HG03575 (cell line): ENCODE results near the gene TUBD1.
"Not testable (repeated sequence)": the region's sequence is repeated elsewhere in the genome, so short reads cannot be mapped to it uniquely, and the experiment has no call there.

Source experiments
- ATAC-seq: cut with Tn5 transposase; IDR thresholded peaks from one replicate; pipeline ENCODE4 v1.9.1; 2021; ENCODE audit not compliant: unreplicated experiment, insufficient number of reproducible peaks, low FRiP score; ENCODE audit errors: extremely low read depth

The TUBD1 gene, protein sequence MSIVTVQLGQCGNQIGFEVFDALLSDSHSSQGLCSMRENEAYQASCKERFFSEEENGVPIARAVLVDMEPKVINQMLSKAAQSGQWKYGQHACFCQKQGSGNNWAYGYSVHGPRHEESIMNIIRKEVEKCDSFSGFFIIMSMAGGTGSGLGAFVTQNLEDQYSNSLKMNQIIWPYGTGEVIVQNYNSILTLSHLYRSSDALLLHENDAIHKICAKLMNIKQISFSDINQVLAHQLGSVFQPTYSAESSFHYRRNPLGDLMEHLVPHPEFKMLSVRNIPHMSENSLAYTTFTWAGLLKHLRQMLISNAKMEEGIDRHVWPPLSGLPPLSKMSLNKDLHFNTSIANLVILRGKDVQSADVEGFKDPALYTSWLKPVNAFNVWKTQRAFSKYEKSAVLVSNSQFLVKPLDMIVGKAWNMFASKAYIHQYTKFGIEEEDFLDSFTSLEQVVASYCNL

DNA sequence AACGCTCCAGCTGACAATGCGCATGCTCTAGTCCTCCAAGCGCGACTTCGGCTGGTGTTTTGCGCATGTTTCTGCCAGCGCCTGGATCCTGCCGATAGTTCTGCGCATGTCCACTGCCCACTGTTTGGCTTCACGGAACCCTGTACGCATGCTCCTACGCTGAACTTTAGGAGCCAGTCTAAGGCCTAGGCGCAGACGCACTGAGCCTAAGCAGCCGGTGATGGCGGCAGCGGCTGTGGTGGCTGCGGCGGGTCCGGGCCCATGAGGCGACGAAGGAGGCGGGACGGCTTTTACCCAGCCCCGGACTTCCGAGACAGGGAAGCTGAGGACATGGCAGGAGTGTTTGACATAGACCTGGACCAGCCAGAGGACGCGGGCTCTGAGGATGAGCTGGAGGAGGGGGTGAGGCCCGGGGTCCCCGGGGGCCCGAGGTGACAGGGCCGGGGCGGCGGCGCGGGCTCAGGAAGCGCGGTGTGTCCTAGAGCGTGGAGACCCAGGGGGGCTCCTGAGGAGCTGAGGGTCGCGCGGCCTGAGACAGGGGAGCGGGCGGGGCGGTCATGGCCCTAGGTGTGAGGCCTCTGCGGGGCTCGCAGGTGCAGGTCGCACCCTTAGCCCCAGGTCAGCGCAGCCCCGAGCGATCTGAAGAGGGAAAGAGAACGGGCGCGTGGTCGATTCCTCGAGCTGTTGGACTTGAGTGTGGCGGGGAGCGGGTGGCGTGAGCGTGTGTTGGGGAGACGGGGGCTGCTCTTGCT, at the start of gene TUBD1, which contains the start of gene RPS6KB1:
Gene TUBD1 (minus strand): TSS at position 20 of the 752 bp plus-strand sequence. CDS start 1,941 bp downstream, outside the sequence.
Gene RPS6KB1 (plus strand): TSS at position 198 of the 752 bp plus-strand sequence. CDS start 64 bp downstream, at position 262.
- no peak for ATAC-seq

DNA sequence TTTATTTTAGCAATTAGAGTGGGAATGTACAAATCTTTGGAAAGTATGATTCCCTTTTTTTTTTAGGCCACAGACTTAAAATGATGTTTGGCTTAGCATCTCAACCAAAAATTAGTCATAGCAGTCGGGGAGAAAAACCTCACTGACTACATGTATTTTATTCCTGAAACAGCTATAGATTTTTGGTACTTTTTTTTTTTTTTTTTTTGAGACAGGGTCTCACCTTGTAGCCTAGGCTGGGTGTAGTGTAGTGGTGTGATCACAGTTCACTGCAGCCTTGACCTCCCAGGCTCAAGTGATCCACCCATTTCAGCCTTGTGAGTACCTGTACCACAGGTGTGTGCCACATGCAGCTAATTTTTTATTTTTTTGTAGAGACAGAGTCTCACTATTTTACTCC, 48.4 kb upstream of the TUBD1 start:
- no peak for ATAC-seq

DNA sequence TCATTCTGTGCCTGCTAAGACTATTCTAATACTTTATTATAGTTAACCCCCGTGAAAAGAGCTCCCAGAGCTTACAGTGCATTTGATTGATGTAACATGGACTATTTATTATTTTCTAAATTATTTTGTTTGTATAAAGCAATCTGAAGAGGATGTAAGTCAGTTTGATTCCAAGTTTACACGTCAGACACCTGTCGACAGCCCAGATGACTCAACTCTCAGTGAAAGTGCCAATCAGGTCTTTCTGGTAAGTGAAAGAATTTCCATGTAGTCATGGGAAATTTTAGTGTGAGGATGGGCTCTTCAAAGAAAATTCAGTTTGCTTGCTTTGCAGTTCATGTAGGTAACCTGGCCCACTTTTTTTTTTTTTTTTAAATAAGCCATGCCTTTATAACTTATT, 48.0 kb upstream of the TUBD1 start:
- not testable (repeated sequence) for ATAC-seq

DNA sequence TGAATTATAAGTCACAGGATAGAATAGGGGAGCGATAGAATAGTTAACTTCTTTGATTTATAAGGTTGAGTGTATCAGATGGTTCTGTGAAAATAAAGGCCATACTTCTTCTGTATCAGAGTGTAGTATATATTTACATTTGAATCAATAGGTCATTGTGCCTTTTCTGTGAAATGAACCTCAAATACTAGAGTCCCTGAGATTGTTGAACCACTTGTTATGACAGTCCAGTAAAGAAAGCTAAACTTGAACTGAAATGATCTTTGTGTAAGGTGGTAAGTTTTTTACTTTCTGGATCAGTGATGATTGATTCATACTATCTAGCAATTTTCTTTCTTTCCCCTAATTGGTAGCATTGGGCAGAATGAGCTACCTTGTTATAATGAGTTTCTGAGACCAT, 40.6 kb upstream of the TUBD1 start:
- not testable (repeated sequence) for ATAC-seq

DNA sequence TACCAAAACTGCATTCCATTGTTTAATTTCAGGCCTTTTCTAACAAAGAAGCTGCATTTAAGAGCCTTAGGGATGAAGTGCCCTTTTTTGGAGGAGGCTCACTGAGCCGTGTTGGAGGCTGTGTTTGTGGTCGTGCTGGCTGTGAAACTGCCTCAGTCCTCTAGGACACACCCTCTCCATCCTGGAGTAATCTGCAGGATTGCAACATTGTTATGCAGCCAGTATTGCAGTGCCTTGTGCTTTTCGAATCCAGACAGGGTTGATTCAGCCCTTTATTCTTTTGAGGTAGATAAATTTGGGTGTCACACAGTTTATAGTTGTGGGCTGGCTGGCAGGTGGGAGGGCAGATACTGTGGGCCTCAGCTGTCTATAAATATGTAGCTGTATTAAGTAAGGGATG, 38.0 kb upstream of the TUBD1 start:
- ATAC-seq, result not testable (repeated sequence)

DNA sequence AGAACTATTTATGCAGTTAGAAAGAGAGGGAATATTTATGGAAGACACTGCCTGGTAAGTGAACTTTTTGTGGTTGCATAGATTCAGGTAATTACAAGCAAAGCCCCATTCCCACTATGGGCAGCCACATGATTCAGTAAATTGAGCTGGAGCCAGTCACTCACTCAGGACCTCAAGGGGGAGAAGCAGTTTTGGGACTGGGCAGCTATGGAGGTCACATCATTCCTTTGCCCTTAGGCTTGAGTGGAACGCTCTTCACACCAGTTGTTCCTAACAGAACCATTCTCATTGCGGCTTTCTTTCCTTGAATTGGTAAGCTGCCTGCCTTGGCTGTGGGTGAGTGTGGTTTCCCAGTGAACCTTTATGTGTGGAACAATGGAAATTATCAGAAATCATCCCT, 37.4 kb upstream of the TUBD1 start:
- not testable (repeated sequence) for ATAC-seq

DNA sequence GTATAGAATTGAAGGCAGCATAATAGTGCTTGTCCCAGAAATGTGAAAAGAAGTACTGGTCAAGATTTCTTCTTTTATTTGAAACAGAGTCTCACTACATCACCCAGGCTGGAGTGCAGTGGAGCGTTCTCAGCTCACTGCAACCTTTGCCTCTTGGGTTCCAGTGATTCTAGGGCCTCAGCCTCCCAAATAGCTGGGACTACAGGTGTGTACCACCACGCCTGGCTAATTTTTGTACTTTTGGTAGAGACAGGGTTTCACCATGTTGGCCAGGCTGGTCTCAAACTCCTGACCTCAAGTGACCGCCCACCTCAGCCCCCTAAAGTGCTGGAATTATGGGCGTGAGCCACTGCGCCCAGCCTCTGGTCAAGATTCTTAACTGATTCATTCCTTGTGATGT, 27.9 kb upstream of the TUBD1 start:
- ATAC-seq, result not testable (repeated sequence)

DNA sequence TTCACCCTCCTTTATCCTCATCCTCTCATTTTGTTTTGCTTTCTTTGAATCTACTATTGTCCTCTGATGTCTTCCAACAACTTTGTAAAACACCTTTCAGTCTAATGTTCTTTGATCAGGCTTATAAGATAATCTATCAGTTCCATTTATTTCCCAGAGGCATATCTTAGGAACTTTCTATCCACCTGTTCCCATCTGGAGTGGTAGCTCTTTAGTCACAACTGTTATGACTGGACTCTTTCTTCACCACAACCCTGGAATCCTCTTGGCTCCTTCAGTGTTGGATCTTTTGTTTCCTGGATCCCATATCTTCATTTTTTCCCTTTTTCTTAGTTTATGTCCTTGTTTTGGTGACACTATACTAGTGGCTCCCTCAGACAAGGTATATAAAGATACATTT, 23.7 kb upstream of the TUBD1 start:
- no peak for ATAC-seq

DNA sequence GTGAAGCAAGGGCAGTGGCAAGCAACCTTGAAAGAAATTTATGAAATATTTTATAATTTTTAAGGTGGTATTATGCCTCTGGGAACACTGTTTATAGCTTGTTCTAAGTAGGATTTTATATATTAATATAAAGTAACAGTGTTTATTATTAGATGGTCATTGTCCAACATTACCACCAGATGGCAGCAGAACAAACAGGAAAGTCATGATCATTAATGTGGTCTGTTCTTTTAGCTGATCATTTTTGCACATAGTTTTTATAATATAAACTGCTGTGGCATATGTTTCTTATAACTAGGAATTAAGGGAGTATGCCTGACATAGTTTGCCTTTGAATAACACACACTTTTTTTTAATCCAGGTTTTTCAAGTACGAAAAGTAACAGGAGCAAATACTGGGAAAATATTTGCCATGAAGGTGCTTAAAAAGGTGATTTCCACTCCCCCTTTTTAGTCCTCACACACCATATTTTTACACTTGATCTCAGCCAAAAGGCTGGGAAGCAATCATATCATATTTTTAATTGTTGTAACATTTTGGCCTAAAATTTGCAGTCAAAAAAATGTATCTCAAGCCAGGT, 21.6 kb upstream of the TUBD1 start:
- ATAC-seq, result no peak

DNA sequence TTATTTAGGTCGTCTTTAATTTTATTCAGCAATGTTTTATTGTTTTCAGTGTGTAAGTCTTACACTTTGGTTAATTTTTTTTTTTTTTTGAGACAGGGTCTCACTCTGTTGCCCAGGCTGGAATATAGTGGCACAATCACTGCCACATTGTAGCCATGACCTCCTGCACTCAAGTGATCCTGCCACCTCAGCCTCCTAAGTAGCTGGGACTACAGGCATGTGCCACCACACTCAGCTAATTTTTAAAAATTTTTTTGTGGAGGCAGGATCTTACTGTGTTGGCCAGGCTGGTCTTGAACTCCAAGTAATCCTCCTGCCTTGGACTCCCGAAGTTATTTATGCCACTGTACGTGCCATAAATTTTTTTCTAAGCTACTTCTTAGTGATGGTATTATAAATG, 14.7 kb upstream of the TUBD1 start:
- ATAC-seq, result no peak

DNA sequence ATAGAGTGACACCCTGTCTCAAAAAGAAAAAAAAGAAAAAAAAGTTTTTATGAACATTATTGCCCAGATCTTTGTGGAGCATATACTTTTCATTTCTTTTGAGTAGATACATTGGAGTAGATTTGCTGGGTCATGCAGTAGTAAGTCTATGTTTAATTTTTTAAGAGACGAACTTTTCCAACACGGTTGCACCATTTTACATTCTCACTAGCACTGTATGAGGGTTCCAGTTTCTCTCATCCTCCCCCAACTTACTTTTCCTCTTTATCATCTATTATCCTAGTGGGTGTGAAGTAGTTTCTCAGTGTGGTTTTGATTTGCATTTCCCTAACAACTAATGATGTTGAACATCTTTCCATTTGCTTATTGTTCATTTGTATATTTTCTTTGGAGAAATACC, 10.7 kb upstream of the TUBD1 start:
- ATAC-seq, result no peak

DNA sequence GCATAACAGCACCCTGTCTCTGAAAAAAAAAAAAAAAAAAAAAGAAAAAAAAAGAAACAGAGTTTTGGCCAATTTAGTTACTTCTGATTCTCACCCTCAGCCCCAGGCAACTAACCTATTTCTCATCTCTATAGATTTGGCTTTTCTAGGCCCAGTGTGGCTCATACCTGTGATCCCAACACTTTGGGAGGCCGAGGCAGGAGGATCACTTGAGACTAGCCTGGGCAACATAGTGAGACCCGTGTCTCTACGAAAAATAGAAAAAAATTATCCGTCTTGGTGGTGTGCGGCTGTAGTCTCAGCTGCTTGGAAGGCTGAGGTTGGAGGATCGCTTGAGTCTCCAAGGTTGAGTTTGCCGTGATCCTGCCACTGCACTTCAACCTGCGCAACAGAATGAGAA, 8.9 kb upstream of the TUBD1 start:
- ATAC-seq, result no peak

DNA sequence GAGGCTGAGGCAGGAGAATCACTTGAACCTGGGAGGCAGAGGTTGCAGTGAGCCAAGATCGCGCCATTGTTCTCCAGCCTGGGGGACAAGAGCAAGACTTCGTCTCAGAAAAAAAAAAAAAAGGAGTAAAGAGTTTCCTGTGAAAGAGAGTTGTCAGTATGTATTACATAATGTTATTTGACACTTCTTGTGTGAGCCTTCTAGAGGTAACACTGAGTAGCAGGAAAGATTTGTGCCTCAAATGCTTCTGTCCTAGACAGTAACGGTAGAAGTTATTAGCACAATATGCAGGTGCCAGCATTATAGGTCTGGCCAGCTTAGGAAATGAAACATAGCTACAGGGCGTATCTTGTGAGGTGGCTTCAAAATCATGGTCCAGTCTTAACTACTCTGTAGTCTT, 6.4 kb upstream of the TUBD1 start:
- ATAC-seq, result no peak

DNA sequence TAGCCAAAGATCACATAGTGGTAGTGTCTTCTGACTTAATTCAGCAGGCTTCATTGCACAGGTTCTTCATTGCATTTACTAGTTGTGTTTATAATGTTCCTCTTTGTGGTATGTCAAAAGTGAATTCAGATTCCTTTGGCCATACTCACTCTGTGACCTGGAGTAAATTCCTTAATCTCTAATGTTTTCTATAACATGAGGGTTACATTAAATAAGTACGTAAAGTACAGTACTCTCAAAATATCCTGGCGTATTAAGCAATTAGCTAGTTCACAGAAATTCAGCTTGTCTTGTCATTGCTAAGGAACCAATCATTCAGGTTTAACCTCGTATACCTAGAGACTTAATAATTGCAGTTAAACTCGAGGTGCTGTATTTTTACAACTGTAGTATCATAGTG, 4.3 kb upstream of the TUBD1 start:
- no peak for ATAC-seq

DNA sequence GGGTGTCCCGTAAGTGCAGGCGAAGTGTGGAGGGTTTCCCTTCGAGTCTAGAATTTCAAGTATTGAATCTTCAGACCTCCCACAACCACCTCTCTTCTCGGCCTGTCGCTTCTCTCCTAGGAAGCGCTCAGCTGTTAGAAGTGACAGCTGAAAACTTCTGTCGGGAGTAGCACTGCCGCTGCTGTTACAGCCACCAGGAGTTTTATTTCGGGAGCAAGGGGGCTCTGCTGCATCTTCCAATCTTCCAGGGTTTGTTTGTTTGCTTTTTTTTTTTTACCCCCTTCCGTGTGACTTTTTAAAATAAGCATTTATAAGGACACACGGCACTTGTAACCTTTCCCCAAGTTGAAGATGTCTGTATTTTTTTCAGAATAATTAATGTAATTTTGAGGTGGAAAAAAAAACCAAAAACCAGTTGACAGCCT, 945 bp upstream of the TUBD1 start:
- ATAC-seq, result no peak

DNA sequence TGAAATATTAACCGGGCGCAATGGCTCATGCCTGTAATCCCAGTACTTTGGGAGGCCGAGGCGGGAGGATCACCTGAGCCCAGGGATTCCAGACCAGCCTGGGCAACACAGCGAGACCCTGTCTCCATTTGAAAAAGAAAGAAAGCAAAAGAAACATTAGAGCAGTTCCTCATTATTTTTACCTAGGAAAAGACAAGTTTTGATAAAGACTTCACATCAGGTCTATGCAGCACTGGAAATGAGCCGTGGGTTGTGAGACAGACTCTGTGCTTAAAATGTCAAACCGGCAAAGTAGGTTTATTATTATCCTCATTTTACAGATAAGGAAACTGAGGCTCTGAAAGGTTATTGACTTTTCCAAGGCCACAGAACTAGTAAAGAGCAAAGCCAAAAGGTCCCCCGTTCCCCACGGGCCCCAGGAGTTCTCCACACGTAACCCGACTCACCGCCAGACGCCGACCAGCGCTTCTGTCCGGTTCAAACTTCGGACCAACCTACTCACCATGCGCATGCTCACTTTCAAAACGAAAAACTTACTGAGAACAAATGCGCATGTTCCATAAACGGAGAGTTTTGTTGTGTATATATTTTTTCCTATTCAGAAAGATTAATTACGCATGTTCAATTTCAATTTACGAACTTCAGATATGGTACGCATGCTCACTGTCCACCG, 356 bp downstream of the TUBD1 start:
- no peak for ATAC-seq

DNA sequence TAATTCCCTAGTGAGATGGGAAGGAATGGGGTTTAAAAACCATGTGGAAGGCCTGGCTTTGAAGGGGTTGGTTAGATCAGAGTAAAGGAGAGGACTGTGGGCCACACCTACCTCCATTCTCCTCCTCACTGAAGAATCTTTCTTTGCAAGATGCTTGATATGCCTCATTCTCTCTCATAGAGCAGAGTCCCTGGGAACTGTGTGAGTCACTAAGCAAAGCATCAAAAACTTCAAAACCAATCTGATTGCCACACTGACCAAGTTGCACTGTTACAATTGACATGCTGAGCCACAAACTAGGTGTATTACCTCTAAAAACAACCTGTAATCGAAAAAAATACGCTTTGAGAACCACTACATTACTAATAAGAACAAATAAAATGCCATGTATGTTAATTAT, 2.0 kb downstream of the TUBD1 start:
- ATAC-seq, result no peak

DNA sequence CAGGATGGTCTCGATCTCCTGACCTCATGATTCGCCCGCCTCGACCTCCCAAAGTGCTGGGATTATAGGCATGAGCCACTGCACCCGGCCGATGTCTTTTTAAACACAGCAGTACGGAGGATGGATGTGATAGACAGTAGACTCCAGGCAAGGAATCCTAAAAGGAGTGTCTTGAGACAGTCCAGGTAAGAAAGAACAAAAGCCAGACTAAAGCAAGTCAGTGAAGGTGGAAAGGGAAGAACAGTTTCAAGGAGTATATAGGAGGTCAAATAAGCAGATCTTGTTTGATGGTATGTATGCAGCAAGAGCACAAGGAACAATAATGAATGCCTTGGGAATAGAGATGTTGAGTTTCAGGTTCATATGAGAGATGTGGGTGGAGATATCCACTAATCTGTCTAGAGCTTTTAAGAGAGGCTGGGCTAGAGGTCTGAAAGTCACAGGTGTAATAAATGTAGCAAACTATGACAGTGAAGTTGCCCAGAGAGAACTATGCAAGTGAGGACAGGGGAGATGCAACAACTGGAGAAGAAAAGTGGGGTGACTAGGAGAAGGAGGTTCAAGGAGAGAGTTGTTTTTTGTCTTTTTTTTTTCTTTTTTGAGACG, 4.5 kb downstream of the TUBD1 start:
- no peak for ATAC-seq

DNA sequence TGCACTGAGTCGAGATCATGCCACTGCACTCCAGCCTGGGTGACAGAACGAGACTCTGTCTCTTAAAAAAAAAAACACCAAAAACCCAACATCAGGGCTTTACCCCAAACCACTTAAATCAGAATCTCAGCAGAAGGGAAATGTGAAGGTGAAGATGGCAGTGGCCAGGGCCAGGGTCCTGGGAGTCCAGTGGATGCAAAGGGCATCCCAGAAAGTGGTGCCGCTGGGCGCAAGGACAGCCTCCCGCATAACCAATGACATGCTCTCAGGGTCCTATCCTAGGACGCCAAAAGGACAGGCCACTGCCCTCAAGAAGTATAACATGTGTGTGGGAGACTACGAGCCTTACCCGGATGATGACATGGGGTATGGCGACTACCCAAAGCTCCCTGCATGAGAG, 7.9 kb downstream of the TUBD1 start:
- ATAC-seq, result no peak
